Activated T-helper 1 cell treated with anti-CD3 and anti-CD28 coated beads, Interleukin-12 subunit alpha, Interleukin-12 subunit beta, Interleukin-2, Interleukin-4 antibody, amounts not matched to agents 30 ng/mL and 10 ng/mL and 1 ng/mL, durations not matched to agents 14 hours and 24 hours and 36 hours (primary cell): ENCODE data around the gene NINJ1. TPM values are rescaled to one million over a fixed set of nuclear protein-coding genes. Genes with fewer than 3 reads are reported as not detected.

Experiments used
- DNase-seq: peaks from one replicate; pipeline ENCODE4 v3.0.0; 2021; ENCODE audit warnings: low spot score
- H3K27ac Mint-ChIP-seq: one replicate; pipeline ENCODE4 v1.8.0; 2021; ENCODE audit warnings: mild to moderate bottlenecking, mixed read lengths
- H3K27me3 Mint-ChIP-seq: one replicate; pipeline ENCODE4 v1.8.0; 2022; ENCODE audit warnings: mild to moderate bottlenecking, moderate library complexity, mixed read lengths; ENCODE audit not compliant: insufficient read depth
- H3K36me3 Mint-ChIP-seq: one replicate; pipeline ENCODE4 v1.8.0; 2021; ENCODE audit warnings: low read depth, mixed read lengths
- H3K4me1 Mint-ChIP-seq: one replicate; pipeline ENCODE4 v1.8.0; 2021; ENCODE audit warnings: low read depth, mixed read lengths
- H3K4me3 Mint-ChIP-seq: one replicate; pipeline ENCODE4 v1.8.0; 2021; ENCODE audit warnings: mild to moderate bottlenecking, moderate library complexity, mixed read lengths
- H3K9me3 Mint-ChIP-seq: one replicate; pipeline ENCODE4 v1.8.0; 2021; ENCODE audit warnings: mixed read lengths
- intact Hi-C: fragments of 100-400 bp; cut with micrococcal nuclease; formaldehyde crosslinking; loops from one replicate; pipeline ENCODE4 v1.15.1; 2024
- total RNA-seq: library from RNA; stranded (reverse); gene quantifications from 2 replicates; pipeline ENCODE4 v1.2.3, GENCODE V29; 2022

NINJ1 gene
- total RNA-seq, 1 donor from 2014 or later: 94.2 TPM

GRCh38 chr9:93096811-93097382, 37.2 kb downstream of the NINJ1 start:
- intact Hi-C loops: loop anchor here (1.0 to 10.0 kb wide), 9 partner anchors 39 to 772 kb away; partner anchors contain the start of genes BICD2, CENPP, IPPK and NOL8
- Mint-ChIP-seq H3K36me3 (peaks cover 14% of the 10 kb centered on the region), H3K27me3 (no peaks in the 10 kb centered on the region), H3K27ac (peak overlapping the region; percentile 87), H3K9me3 (peaks cover 10% of the 10 kb centered on the region), H3K4me1 (peaks cover 64% of the 10 kb centered on the region), H3K4me3 (peak overlapping the region; percentile 91)
- no peak for DNase-seq

GRCh38 chr9:93096131-93096802, 37.8 kb downstream of the NINJ1 start, which contains the start of gene CARD19:
Gene CARD19 (plus strand): TSS chr9:93096217. CDS start chr9:93096346, 129 bp downstream.
- intact Hi-C loops: loop anchor here (1.0 to 10.0 kb wide), 9 partner anchors 38 to 771 kb away; partner anchors contain the start of genes BICD2, CENPP, IPPK and NOL8

DNA sequence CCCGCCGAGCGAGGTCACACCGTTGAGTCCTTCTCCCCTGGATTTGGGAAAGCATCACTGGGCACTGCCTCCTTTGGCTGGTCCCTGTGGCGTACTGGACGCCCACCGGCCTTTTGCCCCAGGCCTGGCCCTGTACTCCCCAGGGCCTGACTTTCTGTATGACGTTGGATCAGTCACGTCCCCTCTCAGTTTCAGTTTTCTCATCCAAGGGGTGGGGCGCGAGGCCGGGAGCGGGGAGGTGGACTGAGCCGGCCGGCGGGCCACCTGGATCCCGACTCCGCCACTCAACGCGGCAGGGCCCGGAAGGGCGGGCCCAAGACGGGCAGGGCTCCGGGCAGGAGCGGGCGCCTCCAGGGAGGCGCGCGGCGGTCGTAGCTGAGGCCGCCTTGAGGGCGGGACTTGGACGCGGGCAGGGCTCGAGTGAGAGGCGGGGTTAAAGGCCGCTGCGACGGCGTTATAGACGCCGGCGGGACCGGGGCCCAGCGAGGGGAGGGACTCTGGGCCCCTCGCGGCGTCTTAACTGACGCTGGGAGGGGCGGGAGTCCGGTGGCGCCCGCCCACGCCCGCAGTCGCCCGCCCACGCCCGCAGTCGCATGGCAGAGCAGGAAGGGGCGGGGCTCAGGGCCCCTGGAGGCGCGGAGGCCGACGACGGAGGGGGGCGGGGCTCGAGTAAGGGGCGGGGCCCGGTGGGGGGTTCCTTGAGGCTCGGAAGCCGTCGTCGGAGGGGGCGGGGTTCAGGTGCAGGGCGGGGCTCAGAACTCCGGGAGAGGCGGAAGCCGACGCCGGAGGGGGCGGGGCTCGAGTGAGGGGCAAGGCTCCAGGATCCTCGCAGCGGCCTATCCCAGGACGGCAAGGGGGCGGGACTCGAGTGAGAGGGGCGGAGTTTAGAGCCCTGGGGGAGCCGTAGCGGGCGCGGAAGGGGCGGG, 38.6 kb downstream of the NINJ1 start:
- intact Hi-C loops: loop anchor here (1.0 to 10.0 kb wide), 16 partner anchors 12 to 1071 kb away; partner anchors contain the start of genes BICD2, CENPP, FAM120A and IPPK
- Mint-ChIP-seq H3K27ac (peak overlapping the region; percentile 99), H3K4me3 (peak overlapping the region; percentile 89), H3K4me1 (peaks cover 73% of the 10 kb centered on the region), H3K9me3 (peaks cover 18% of the 10 kb centered on the region), H3K36me3 (peaks cover 16% of the 10 kb centered on the region), H3K27me3 (no peaks in the 10 kb centered on the region)
- DNase-seq: peak; percentile 100

More at GRCh38 chr9:93096131-93096802, 37.8 kb downstream of the NINJ1 start, which contains the start of gene CARD19:
- peak; percentile 48 for DNase-seq
- H3K27me3 Mint-ChIP-seq: no peaks in the 10 kb centered on the region
- H3K36me3 Mint-ChIP-seq: peaks cover 16% of the 10 kb centered on the region
- peak within 1 kb of the TSS; percentile 91 for H3K4me3 Mint-ChIP-seq
- H3K9me3 Mint-ChIP-seq: peaks cover 16% of the 10 kb centered on the region
- H3K4me1 Mint-ChIP-seq: peaks cover 70% of the 10 kb centered on the region
- H3K27ac Mint-ChIP-seq: peak within 1 kb of the TSS; percentile 99

DNA sequence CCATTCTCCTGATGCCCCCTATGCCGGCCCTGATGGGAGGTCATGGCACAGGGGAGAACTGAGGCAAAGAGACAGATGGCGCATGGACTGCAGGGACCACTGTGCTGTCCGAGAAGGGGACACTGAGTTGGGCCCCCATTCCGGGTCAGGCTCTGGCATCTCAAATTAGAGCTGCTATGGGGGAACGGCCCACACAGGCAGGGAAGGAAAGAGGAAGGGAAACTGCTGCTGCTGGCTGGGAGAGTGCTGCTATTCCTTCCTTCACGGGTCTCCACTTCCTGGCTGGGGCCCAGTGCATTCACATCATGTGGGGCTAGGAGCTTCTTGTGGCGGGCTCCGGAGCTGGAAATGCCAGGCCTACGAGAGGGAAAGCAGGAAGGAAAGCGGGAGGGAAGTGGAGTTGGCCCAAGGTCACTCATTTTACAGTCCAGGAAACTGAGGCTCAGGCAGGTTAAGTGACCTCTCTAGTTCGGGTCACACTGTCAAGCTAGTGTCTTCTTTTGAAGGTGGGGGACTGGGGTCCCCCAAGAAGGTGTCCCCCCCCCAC, 39.3 kb downstream of the NINJ1 start:
- Mint-ChIP-seq H3K27ac (peak overlapping the region; percentile 99), H3K4me3 (peak overlapping the region; percentile 89), H3K27me3 (no peaks in the 10 kb centered on the region), H3K36me3 (peaks cover 21% of the 10 kb centered on the region), H3K9me3 (peaks cover 23% of the 10 kb centered on the region), H3K4me1 (peaks cover 77% of the 10 kb centered on the region)
- intact Hi-C loops: loop anchor here (1.0 to 10.0 kb wide), 11 partner anchors 11 to 1072 kb away; partner anchors contain the start of genes FAM120A, IPPK, NINJ1 and ZNF484
- no peak for DNase-seq

DNA sequence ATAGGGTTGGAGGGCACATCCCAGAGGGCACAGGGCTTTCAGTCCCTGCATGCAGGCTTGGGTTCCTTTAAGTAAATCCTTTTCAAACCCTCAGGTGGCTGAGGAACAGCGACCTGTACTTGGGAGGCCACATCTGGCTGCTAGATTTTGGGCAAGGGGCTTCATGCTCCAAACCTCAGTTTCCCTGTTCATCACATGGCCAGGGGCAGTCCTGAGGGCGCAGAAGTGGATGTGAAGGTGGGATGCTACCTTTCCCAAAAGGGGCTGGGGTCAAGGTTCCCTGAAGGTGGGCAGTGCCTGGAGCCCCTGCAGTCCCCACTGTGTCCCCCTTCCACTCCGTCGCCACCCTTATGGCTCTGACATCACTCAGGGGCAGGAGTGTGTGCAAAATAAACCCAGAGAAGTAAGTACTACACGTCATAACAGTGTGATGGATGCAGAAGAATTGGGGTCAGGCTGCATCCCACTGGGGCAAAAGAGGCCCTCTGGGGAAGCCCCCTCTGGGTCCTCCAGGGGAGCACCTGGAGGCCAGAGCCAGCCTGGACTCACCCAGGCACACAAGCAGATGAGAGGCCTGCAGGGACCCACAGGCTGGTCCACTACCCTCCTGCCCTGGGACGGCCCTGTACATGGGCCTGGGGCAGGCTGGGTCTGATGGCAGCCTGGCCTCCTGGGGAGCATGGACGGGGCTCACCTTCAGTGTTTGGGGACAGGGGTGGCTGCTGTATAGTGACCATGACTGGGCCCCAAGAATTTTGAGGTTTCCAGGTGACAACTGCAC, 40.0 kb downstream of the NINJ1 start:
- Mint-ChIP-seq H3K9me3 (peaks cover 26% of the 10 kb centered on the region), H3K4me3 (peak overlapping the region; percentile 89), H3K4me1 (peaks cover 79% of the 10 kb centered on the region), H3K27ac (peak overlapping the region; percentile 99), H3K27me3 (no peaks in the 10 kb centered on the region), H3K36me3 (peaks cover 27% of the 10 kb centered on the region)
- DNase-seq: no peak
- intact Hi-C loops: loop anchor here (10.0 kb wide), 2 partner anchors 219 to 419 kb away; partner anchors contain the start of genes IPPK and ZNF484

- Mint-ChIP-seq H3K27ac (peak overlapping the region; percentile 99), H3K27me3 (no peaks in the 10 kb centered on the region), H3K4me3 (peak overlapping the region; percentile 89), H3K36me3 (peaks cover 32% of the 10 kb centered on the region), H3K9me3 (peaks cover 26% of the 10 kb centered on the region), H3K4me1 (peaks cover 81% of the 10 kb centered on the region)
- intact Hi-C loops: loop anchor here (10.0 kb wide), 2 partner anchors 219 to 419 kb away; partner anchors contain the start of genes IPPK and ZNF484
- no peak for DNase-seq
Measured at GRCh38 chr9:93093127-93093876, 40.7 kb downstream of the NINJ1 start.

DNA sequence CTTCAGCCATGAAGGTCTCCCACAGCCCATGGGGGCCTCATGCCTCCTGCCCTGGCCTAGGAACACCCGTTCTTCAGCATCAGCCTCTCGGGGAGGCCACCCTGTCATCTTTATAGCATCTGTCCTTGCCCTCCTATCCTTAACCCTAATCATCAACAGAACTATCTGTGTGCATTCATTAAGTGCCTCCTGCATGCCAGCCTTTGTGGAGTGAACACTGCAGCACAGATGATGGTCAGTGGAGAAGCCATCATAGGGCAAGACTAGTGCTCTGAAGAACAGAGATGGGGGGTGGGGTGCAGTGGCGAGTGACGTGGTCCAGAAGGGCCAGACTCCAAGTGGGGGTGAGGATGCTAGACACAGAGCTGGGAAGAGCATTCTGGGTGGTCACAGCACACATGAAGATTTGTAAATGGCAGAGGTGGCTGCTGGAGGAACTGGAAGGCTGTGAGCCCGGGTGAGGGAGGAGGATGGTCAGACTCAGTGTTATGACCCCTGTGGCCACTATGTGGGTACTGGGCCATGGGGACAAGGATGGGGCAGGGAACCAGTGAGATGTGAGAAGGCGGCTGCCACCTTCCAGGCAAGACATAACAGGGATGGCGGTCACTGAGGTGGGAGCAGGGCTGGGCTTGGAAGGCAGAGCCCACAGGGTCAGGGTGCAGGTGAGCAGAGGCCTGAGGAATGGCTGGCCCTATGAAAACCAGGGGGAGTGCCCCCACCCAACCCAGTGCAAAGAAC, 41.6 kb downstream of the NINJ1 start:
- peaks cover 38% of the 10 kb centered on the region for H3K36me3 Mint-ChIP-seq
- H3K9me3 Mint-ChIP-seq: peaks cover 26% of the 10 kb centered on the region
- H3K27me3 Mint-ChIP-seq: no peaks in the 10 kb centered on the region
- peak overlapping the region; percentile 30 for H3K4me3 Mint-ChIP-seq
- H3K27ac Mint-ChIP-seq: peak overlapping the region; percentile 89
- no peak for DNase-seq
- intact Hi-C loops: loop anchor here (10.0 kb wide), 2 partner anchors 218 to 418 kb away; partner anchors contain the start of genes IPPK and ZNF484
- H3K4me1 Mint-ChIP-seq: peaks cover 72% of the 10 kb centered on the region

GRCh38 chr9:93091453-93092081, 42.5 kb downstream of the NINJ1 start:
- no peaks in the 10 kb centered on the region for H3K27me3 Mint-ChIP-seq
- H3K9me3 Mint-ChIP-seq: peaks cover 26% of the 10 kb centered on the region
- intact Hi-C loops: loop anchor here (1.0 to 10.0 kb wide), 3 partner anchors 27 to 417 kb away; partner anchors contain the start of genes IPPK and ZNF484
- peaks cover 66% of the 10 kb centered on the region for H3K4me1 Mint-ChIP-seq
- H3K27ac Mint-ChIP-seq: peak overlapping the region; percentile 89
- H3K4me3 Mint-ChIP-seq: peak overlapping the region; percentile 15
- DNase-seq: no peak
- peaks cover 42% of the 10 kb centered on the region for H3K36me3 Mint-ChIP-seq

DNA sequence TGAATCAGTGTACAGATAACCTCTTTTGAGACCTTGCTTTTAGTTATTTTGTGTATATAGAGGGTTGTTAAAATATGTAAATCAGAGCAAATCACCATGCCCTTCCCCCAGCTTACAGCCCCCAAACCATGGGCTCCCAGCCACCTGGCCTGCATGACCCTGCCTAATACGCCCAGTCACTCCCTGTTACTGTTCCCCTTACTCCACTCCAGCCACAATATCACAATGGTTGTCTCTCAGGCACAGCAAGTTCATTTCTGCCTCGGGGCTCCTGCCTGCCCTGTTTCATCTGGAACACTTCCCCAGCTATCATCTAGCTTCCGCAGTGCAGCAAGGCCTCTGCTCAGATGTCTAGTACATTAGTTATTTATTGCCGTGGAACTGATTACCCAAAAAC, 43.0 kb downstream of the NINJ1 start:
- Mint-ChIP-seq H3K4me3 (peak overlapping the region; percentile 15), H3K36me3 (peaks cover 44% of the 10 kb centered on the region), H3K4me1 (peaks cover 66% of the 10 kb centered on the region), H3K27ac (peak overlapping the region; percentile 89), H3K27me3 (no peaks in the 10 kb centered on the region), H3K9me3 (peaks cover 26% of the 10 kb centered on the region)
- intact Hi-C loops: loop anchor here (1.0 to 10.0 kb wide), 3 partner anchors 27 to 416 kb away; partner anchors contain the start of genes IPPK and ZNF484
- no peak for DNase-seq

DNA sequence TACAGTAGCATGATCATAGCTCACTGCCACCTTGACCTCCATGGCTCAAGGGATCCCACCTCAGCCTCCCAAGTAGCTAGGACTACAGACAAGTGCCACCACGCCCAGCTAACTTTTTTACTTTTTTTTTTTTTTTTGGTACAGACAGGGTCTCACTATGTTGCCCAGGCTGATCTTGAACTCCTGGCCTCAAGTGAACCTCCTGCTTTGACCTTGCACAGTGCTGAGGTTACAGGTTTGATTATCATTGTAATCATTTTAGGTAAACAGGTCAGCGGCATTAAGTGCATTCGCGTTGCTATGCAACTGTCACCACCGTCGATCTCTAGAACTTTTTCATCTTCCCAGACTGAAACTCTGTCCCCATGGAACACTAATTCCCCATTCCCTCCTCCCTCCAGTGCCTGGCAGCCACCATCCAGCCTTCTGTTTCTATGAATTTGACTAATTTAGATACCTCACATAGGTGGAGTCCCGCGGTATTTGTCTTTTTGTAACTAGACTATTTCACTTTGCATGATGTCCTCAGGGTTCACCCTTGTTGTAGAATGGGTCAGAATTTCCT, 43.9 kb downstream of the NINJ1 start:
- H3K9me3 Mint-ChIP-seq: peaks cover 26% of the 10 kb centered on the region
- H3K36me3 Mint-ChIP-seq: peaks cover 52% of the 10 kb centered on the region
- no peak for DNase-seq
- peak overlapping the region; percentile 73 for H3K27ac Mint-ChIP-seq
- H3K27me3 Mint-ChIP-seq: no peaks in the 10 kb centered on the region
- peaks cover 66% of the 10 kb centered on the region for H3K4me1 Mint-ChIP-seq
- H3K4me3 Mint-ChIP-seq: no peak overlapping the region
- intact Hi-C loops: loop anchor here (10.0 kb wide), 2 partner anchors 215 to 415 kb away; partner anchors contain the start of genes IPPK and ZNF484
